Measurements from ENCODE around the gene PRR29.
"Not testable (repeated sequence)": the region's sequence is repeated elsewhere in the genome, so short reads cannot be mapped to it uniquely, and the experiment has no call there.

Gene PRR29

GRCh38 chr17:64004903-64005733 lies 7.0 kb downstream of the PRR29 start:
- Histone ChIP-seq H3K79me2 (ENCODE audit: control insufficient read depth, insufficient read depth, low read length) (no peaks in the 10 kb centered on the region), H2AK5ac (ENCODE audit: low read length) (no peak overlapping the region), H3K36me3 (ENCODE audit: control insufficient read depth, insufficient read depth, low read length) (no peaks in the 10 kb centered on the region), H3K27ac (ENCODE audit: low read depth, low read length) (no peak overlapping the region), H3K27me3 (ENCODE audit: insufficient read depth, low read length, poor library complexity) (no peaks in the 10 kb centered on the region), H3K9ac (ENCODE audit: low read length) (no peak overlapping the region), H2BK120ac (ENCODE audit: low read depth, low read length) (no peak overlapping the region), H3K4ac (ENCODE audit: low read depth, low read length) (no peak overlapping the region), H3K56ac (ENCODE audit: low read length) (no peak overlapping the region), H3K4me2 (ENCODE audit: low read length) (no peak overlapping the region), H3K79me1 (ENCODE audit: low read length) (no peaks in the 10 kb centered on the region), H3K23ac (ENCODE audit: low read length) (no peak overlapping the region), H2BK5ac (ENCODE audit: low read length) (no peak overlapping the region), H3K4me3 (ENCODE audit: low read length) (no peak overlapping the region), H4K5ac (ENCODE audit: low read length) (no peak overlapping the region), H4K8ac (ENCODE audit: low read depth, low read length) (no peak overlapping the region), H3K4me1 (ENCODE audit: control insufficient read depth, low read depth, low read length) (no peaks in the 10 kb centered on the region), H2BK15ac (replicated peaks; ENCODE audit: low read depth) (no peak overlapping the region), H3K18ac (ENCODE audit: low read length) (no peak overlapping the region)
- WGBS (ENCODE audit: extremely low coverage, insufficient coverage, low lambda C conversion rate) = no CpG with 5 or more reads among the region's 19 CpGs
- DNase-seq = no peak

GRCh38 chr17:64005734-64006167 lies 7.6 kb downstream of the PRR29 start:
- no peaks in the 10 kb centered on the region for H3K27me3 ChIP-seq (ENCODE audit: insufficient read depth, low read length, poor library complexity)
- H3K56ac ChIP-seq (ENCODE audit: low read length) = no peak overlapping the region
- no peaks in the 10 kb centered on the region for H3K79me1 ChIP-seq (ENCODE audit: low read length)
- H2BK120ac ChIP-seq (ENCODE audit: low read depth, low read length) = no peak overlapping the region
- no peak overlapping the region for H4K5ac ChIP-seq (ENCODE audit: low read length)
- no peak overlapping the region for H2AK5ac ChIP-seq (ENCODE audit: low read length)
- H3K4me2 ChIP-seq (ENCODE audit: low read length) = no peak overlapping the region
- no CpG with 5 or more reads among the region's 6 CpGs for WGBS (ENCODE audit: extremely low coverage, insufficient coverage, low lambda C conversion rate)
- H3K23ac ChIP-seq (ENCODE audit: low read length) = no peak overlapping the region
- no peak overlapping the region for H4K8ac ChIP-seq (ENCODE audit: low read depth, low read length)
- H3K79me2 ChIP-seq (ENCODE audit: control insufficient read depth, insufficient read depth, low read length) = no peaks in the 10 kb centered on the region
- H3K27ac ChIP-seq (ENCODE audit: low read depth, low read length) = no peak overlapping the region
- H3K18ac ChIP-seq (ENCODE audit: low read length) = no peak overlapping the region
- H3K36me3 ChIP-seq (ENCODE audit: control insufficient read depth, insufficient read depth, low read length) = no peaks in the 10 kb centered on the region
- H2BK15ac ChIP-seq (replicated peaks; ENCODE audit: low read depth) = no peak overlapping the region
- no peak overlapping the region for H2BK5ac ChIP-seq (ENCODE audit: low read length)
- H3K4me1 ChIP-seq (ENCODE audit: control insufficient read depth, low read depth, low read length) = no peaks in the 10 kb centered on the region
- no peak overlapping the region for H3K9ac ChIP-seq (ENCODE audit: low read length)
- no peak overlapping the region for H3K4me3 ChIP-seq (ENCODE audit: low read length)
- no peak for DNase-seq
- no peak overlapping the region for H3K4ac ChIP-seq (ENCODE audit: low read depth, low read length)

- Histone ChIP-seq H3K23ac (ENCODE audit: low read length) (no peak overlapping the region), H3K79me2 (ENCODE audit: control insufficient read depth, insufficient read depth, low read length) (no peaks in the 10 kb centered on the region), H3K36me3 (ENCODE audit: control insufficient read depth, insufficient read depth, low read length) (no peaks in the 10 kb centered on the region), H3K27me3 (ENCODE audit: insufficient read depth, low read length, poor library complexity) (no peaks in the 10 kb centered on the region), H3K4ac (ENCODE audit: low read depth, low read length) (no peak overlapping the region), H2BK120ac (ENCODE audit: low read depth, low read length) (no peak overlapping the region), H3K27ac (ENCODE audit: low read depth, low read length) (no peak overlapping the region), H3K4me1 (ENCODE audit: control insufficient read depth, low read depth, low read length) (no peaks in the 10 kb centered on the region), H2BK15ac (replicated peaks; ENCODE audit: low read depth) (no peak overlapping the region), H3K4me2 (ENCODE audit: low read length) (no peak overlapping the region), H2BK5ac (ENCODE audit: low read length) (no peak overlapping the region), H2AK5ac (ENCODE audit: low read length) (no peak overlapping the region), H3K18ac (ENCODE audit: low read length) (no peak overlapping the region), H3K9ac (ENCODE audit: low read length) (no peak overlapping the region), H4K8ac (ENCODE audit: low read depth, low read length) (no peak overlapping the region), H3K4me3 (ENCODE audit: low read length) (no peak overlapping the region), H3K56ac (ENCODE audit: low read length) (no peak overlapping the region), H4K5ac (ENCODE audit: low read length) (no peak overlapping the region), H3K79me1 (ENCODE audit: low read length) (no peaks in the 10 kb centered on the region)
- no CpG with 5 or more reads among the region's 13 CpGs for WGBS (ENCODE audit: extremely low coverage, insufficient coverage, low lambda C conversion rate)
- no peak for DNase-seq
Measured at GRCh38 chr17:64006361-64007088, 8.4 kb downstream of the PRR29 start.

- not testable (repeated sequence) for H3K9ac ChIP-seq (ENCODE audit: low read length); H2BK5ac ChIP-seq (ENCODE audit: low read length); H3K79me1 ChIP-seq (ENCODE audit: low read length); H3K27me3 ChIP-seq (ENCODE audit: insufficient read depth, low read length, poor library complexity); H2BK120ac ChIP-seq (ENCODE audit: low read depth, low read length); H3K4me3 ChIP-seq (ENCODE audit: low read length); H3K4ac ChIP-seq (ENCODE audit: low read depth, low read length); H4K5ac ChIP-seq (ENCODE audit: low read length); H3K27ac ChIP-seq (ENCODE audit: low read depth, low read length); H3K56ac ChIP-seq (ENCODE audit: low read length); H2BK15ac ChIP-seq (replicated peaks; ENCODE audit: low read depth); H3K4me1 ChIP-seq (ENCODE audit: control insufficient read depth, low read depth, low read length); H3K36me3 ChIP-seq (ENCODE audit: control insufficient read depth, insufficient read depth, low read length); H4K8ac ChIP-seq (ENCODE audit: low read depth, low read length); H3K4me2 ChIP-seq (ENCODE audit: low read length); H3K18ac ChIP-seq (ENCODE audit: low read length); H2AK5ac ChIP-seq (ENCODE audit: low read length); H3K79me2 ChIP-seq (ENCODE audit: control insufficient read depth, insufficient read depth, low read length); DNase-seq; H3K23ac ChIP-seq (ENCODE audit: low read length)
- WGBS (ENCODE audit: extremely low coverage, insufficient coverage, low lambda C conversion rate) = no CpG with 5 or more reads among the region's 5 CpGs
Measured at GRCh38 chr17:64007089-64007837, 9.1 kb downstream of the PRR29 start.

- Histone ChIP-seq H3K27me3 (ENCODE audit: insufficient read depth, low read length, poor library complexity) (no peaks in the 10 kb centered on the region), H3K18ac (ENCODE audit: low read length) (no peak overlapping the region), H3K4me3 (ENCODE audit: low read length) (no peak overlapping the region), H4K5ac (ENCODE audit: low read length) (no peak overlapping the region), H3K4ac (ENCODE audit: low read depth, low read length) (no peak overlapping the region), H2BK5ac (ENCODE audit: low read length) (no peak overlapping the region), H3K4me1 (ENCODE audit: control insufficient read depth, low read depth, low read length) (no peaks in the 10 kb centered on the region), H4K8ac (ENCODE audit: low read depth, low read length) (no peak overlapping the region), H3K23ac (ENCODE audit: low read length) (no peak overlapping the region), H3K36me3 (ENCODE audit: control insufficient read depth, insufficient read depth, low read length) (no peaks in the 10 kb centered on the region), H3K56ac (ENCODE audit: low read length) (no peak overlapping the region), H2BK120ac (ENCODE audit: low read depth, low read length) (no peak overlapping the region), H3K4me2 (ENCODE audit: low read length) (no peak overlapping the region), H3K79me1 (ENCODE audit: low read length) (no peaks in the 10 kb centered on the region), H3K79me2 (ENCODE audit: control insufficient read depth, insufficient read depth, low read length) (no peaks in the 10 kb centered on the region), H3K9ac (ENCODE audit: low read length) (no peak overlapping the region), H2BK15ac (replicated peaks; ENCODE audit: low read depth) (no peak overlapping the region), H2AK5ac (ENCODE audit: low read length) (no peak overlapping the region), H3K27ac (ENCODE audit: low read depth, low read length) (no peak overlapping the region)
- no peak for DNase-seq
- WGBS (ENCODE audit: extremely low coverage, insufficient coverage, low lambda C conversion rate) = no CpG with 5 or more reads among the region's 5 CpGs
Measured at GRCh38 chr17:64007838-64008282, 9.7 kb downstream of the PRR29 start.

Data from mesendoderm (in vitro differentiated cells).